Measurements from ENCODE around the gene CYP3A4. TPM values are rescaled to one million over a fixed set of nuclear protein-coding genes. Genes with fewer than 3 reads are reported as not detected.
A peak's percentile ranks its signal among the peaks of the same experiment; 100 is the strongest.
"Not testable (repeated sequence)": the region's sequence is repeated elsewhere in the genome, so short reads cannot be mapped to it uniquely, and the experiment has no call there.

CYP3A4 gene
- total and polyA plus RNA-seq, 9 donors, result 0.04 to 1.8 (median 0.11) TPM; not detected in 1

GRCh38 chr7:99764478-99764877 lies 19.5 kb downstream of the CYP3A4 start:
- Histone ChIP-seq H3K9me3 (replicated peaks; ENCODE audit: control insufficient read depth, low read depth, low read length) (no peaks in the 10 kb centered on the region), H3K27me3 (ENCODE audit: control insufficient read depth, insufficient read depth, low read length) (no peaks in the 10 kb centered on the region), H3K27ac (ENCODE audit: low read length) (no peak overlapping the region), H3K4me3 (ENCODE audit: low read length) (no peak overlapping the region), H3K4me1 (ENCODE audit: control insufficient read depth, insufficient read depth, low read length) (peaks cover 2% of the 10 kb centered on the region), H3K36me3 (ENCODE audit: control insufficient read depth, insufficient read depth, low read length) (no peaks in the 10 kb centered on the region)
- no peak for DNase-seq
- 67% methylated on average over 1 of the region's 3 CpGs for WGBS (ENCODE audit: insufficient coverage)

GRCh38 chr7:99762680-99763327 lies 21.2 kb downstream of the CYP3A4 start:
- Histone ChIP-seq H3K27ac (ENCODE audit: low read length) (no peak overlapping the region), H3K4me3 (ENCODE audit: low read length) (no peak overlapping the region), H3K36me3 (ENCODE audit: control insufficient read depth, insufficient read depth, low read length) (no peaks in the 10 kb centered on the region), H3K9me3 (replicated peaks; ENCODE audit: control insufficient read depth, low read depth, low read length) (no peaks in the 10 kb centered on the region), H3K4me1 (ENCODE audit: control insufficient read depth, insufficient read depth, low read length) (peaks cover 2% of the 10 kb centered on the region), H3K27me3 (ENCODE audit: control insufficient read depth, insufficient read depth, low read length) (no peaks in the 10 kb centered on the region)
- no CpG with 5 or more reads among the region's 7 CpGs for WGBS (ENCODE audit: insufficient coverage)
- DNase-seq, result peak; percentile 72

- H3K27ac ChIP-seq (ENCODE audit: low read length), result no peak overlapping the region
- WGBS (ENCODE audit: insufficient coverage), result no CpG with 5 or more reads among the region's 1 CpG
- no peaks in the 10 kb centered on the region for H3K36me3 ChIP-seq (ENCODE audit: control insufficient read depth, insufficient read depth, low read length)
- peaks cover 2% of the 10 kb centered on the region for H3K27me3 ChIP-seq (ENCODE audit: control insufficient read depth, insufficient read depth, low read length)
- no peaks in the 10 kb centered on the region for H3K4me1 ChIP-seq (ENCODE audit: control insufficient read depth, insufficient read depth, low read length)
- no peak for DNase-seq
- no peak overlapping the region for H3K4me3 ChIP-seq (ENCODE audit: low read length)
- H3K9me3 ChIP-seq (replicated peaks; ENCODE audit: control insufficient read depth, low read depth, low read length), result no peaks in the 10 kb centered on the region
These were observed 28.9 kb downstream of the CYP3A4 start for GRCh38 chr7:99755085-99755484.

GRCh38 chr7:99752356-99752755 lies 31.6 kb downstream of the CYP3A4 start:
- Histone ChIP-seq H3K27ac (ENCODE audit: low read length) (no peak overlapping the region), H3K4me3 (ENCODE audit: low read length) (no peak overlapping the region), H3K36me3 (ENCODE audit: control insufficient read depth, insufficient read depth, low read length) (no peaks in the 10 kb centered on the region), H3K9me3 (replicated peaks; ENCODE audit: control insufficient read depth, low read depth, low read length) (no peaks in the 10 kb centered on the region), H3K4me1 (ENCODE audit: control insufficient read depth, insufficient read depth, low read length) (no peaks in the 10 kb centered on the region), H3K27me3 (ENCODE audit: control insufficient read depth, insufficient read depth, low read length) (peaks cover 2% of the 10 kb centered on the region)
- DNase-seq, result peak; percentile 5
- WGBS (ENCODE audit: insufficient coverage), result 72% methylated on average over 2 of the region's 3 CpGs

GRCh38 chr7:99751322-99752052 lies 32.5 kb downstream of the CYP3A4 start:
- WGBS (ENCODE audit: insufficient coverage), result no CpG with 5 or more reads among the region's 5 CpGs
- H3K27ac ChIP-seq (ENCODE audit: low read length); H3K9me3 ChIP-seq (replicated peaks; ENCODE audit: control insufficient read depth, low read depth, low read length); DNase-seq; H3K36me3 ChIP-seq (ENCODE audit: control insufficient read depth, insufficient read depth, low read length); H3K27me3 ChIP-seq (ENCODE audit: control insufficient read depth, insufficient read depth, low read length); H3K4me3 ChIP-seq (ENCODE audit: low read length); H3K4me1 ChIP-seq (ENCODE audit: control insufficient read depth, insufficient read depth, low read length): not testable (repeated sequence)

GRCh38 chr7:99748846-99749579 lies 35.0 kb downstream of the CYP3A4 start:
- no peaks in the 10 kb centered on the region for H3K9me3 ChIP-seq (replicated peaks; ENCODE audit: control insufficient read depth, low read depth, low read length)
- H3K27ac ChIP-seq (ENCODE audit: low read length), result no peak overlapping the region
- DNase-seq, result no peak
- whole genome bisulfite sequencing (ENCODE audit: insufficient coverage), result 79% methylated on average over 3 of the region's 6 CpGs
- no peak overlapping the region for H3K4me3 ChIP-seq (ENCODE audit: low read length)
- H3K4me1 ChIP-seq (ENCODE audit: control insufficient read depth, insufficient read depth, low read length), result no peaks in the 10 kb centered on the region
- H3K36me3 ChIP-seq (ENCODE audit: control insufficient read depth, insufficient read depth, low read length), result no peaks in the 10 kb centered on the region
- H3K27me3 ChIP-seq (ENCODE audit: control insufficient read depth, insufficient read depth, low read length), result peaks cover 2% of the 10 kb centered on the region

GRCh38 chr7:99746915-99747314 lies 37.1 kb downstream of the CYP3A4 start:
- DNase-seq; H3K4me3 ChIP-seq (ENCODE audit: low read length); H3K4me1 ChIP-seq (ENCODE audit: control insufficient read depth, insufficient read depth, low read length); H3K27me3 ChIP-seq (ENCODE audit: control insufficient read depth, insufficient read depth, low read length); H3K9me3 ChIP-seq (replicated peaks; ENCODE audit: control insufficient read depth, low read depth, low read length); H3K36me3 ChIP-seq (ENCODE audit: control insufficient read depth, insufficient read depth, low read length); H3K27ac ChIP-seq (ENCODE audit: low read length): not testable (repeated sequence)
- WGBS (ENCODE audit: insufficient coverage), result no CpG with 5 or more reads among the region's 3 CpGs

GRCh38 chr7:99745395-99745794 lies 38.6 kb downstream of the CYP3A4 start:
- not testable (repeated sequence) for H3K4me3 ChIP-seq (ENCODE audit: low read length); DNase-seq; H3K27ac ChIP-seq (ENCODE audit: low read length); H3K36me3 ChIP-seq (ENCODE audit: control insufficient read depth, insufficient read depth, low read length); H3K9me3 ChIP-seq (replicated peaks; ENCODE audit: control insufficient read depth, low read depth, low read length); H3K27me3 ChIP-seq (ENCODE audit: control insufficient read depth, insufficient read depth, low read length)
- no CpG with 5 or more reads among the region's 3 CpGs for WGBS (ENCODE audit: insufficient coverage)
- peaks cover 12% of the 10 kb centered on the region for H3K4me1 ChIP-seq (ENCODE audit: control insufficient read depth, insufficient read depth, low read length)

- no peaks in the 10 kb centered on the region for H3K36me3 ChIP-seq (ENCODE audit: control insufficient read depth, insufficient read depth, low read length)
- peaks cover 15% of the 10 kb centered on the region for H3K4me1 ChIP-seq (ENCODE audit: control insufficient read depth, insufficient read depth, low read length)
- DNase-seq, result no peak
- WGBS (ENCODE audit: insufficient coverage), result 81% methylated on average over 4 of the region's 4 CpGs
- no peaks in the 10 kb centered on the region for H3K27me3 ChIP-seq (ENCODE audit: control insufficient read depth, insufficient read depth, low read length)
- H3K4me3 ChIP-seq (ENCODE audit: low read length), result no peak overlapping the region
- H3K27ac ChIP-seq (ENCODE audit: low read length), result no peak overlapping the region
- H3K9me3 ChIP-seq (replicated peaks; ENCODE audit: control insufficient read depth, low read depth, low read length), result no peaks in the 10 kb centered on the region
These were observed 41.1 kb downstream of the CYP3A4 start for GRCh38 chr7:99742737-99743394.

GRCh38 chr7:99741441-99741795 lies 42.6 kb downstream of the CYP3A4 start:
- Histone ChIP-seq H3K9me3 (replicated peaks; ENCODE audit: control insufficient read depth, low read depth, low read length) (no peaks in the 10 kb centered on the region), H3K27ac (ENCODE audit: low read length) (peak overlapping the region; percentile 47)
- 82% methylated on average over 2 of the region's 2 CpGs for WGBS (ENCODE audit: insufficient coverage)

More at GRCh38 chr7:99741441-99741795, 42.6 kb downstream of the CYP3A4 start:
- Histone ChIP-seq H3K4me3 (ENCODE audit: low read length) (no peak overlapping the region), H3K4me1 (ENCODE audit: control insufficient read depth, insufficient read depth, low read length) (peaks cover 15% of the 10 kb centered on the region), H3K27me3 (ENCODE audit: control insufficient read depth, insufficient read depth, low read length) (no peaks in the 10 kb centered on the region), H3K36me3 (ENCODE audit: control insufficient read depth, insufficient read depth, low read length) (no peaks in the 10 kb centered on the region)
- DNase-seq, result peak; percentile 5

Data from muscle of leg (tissue), 11 donors.